CD4-positive, alpha-beta T cell treated with Interleukin-12 subunit alpha and Interleukin-12 subunit beta, for 1 hour (primary cell): Measurements from ENCODE around the gene COLEC12.

Experiments
- DNase-seq: peaks from one replicate; pipeline ENCODE4 v3.0.0-alpha.2; 2020

Gene COLEC12

DNA sequence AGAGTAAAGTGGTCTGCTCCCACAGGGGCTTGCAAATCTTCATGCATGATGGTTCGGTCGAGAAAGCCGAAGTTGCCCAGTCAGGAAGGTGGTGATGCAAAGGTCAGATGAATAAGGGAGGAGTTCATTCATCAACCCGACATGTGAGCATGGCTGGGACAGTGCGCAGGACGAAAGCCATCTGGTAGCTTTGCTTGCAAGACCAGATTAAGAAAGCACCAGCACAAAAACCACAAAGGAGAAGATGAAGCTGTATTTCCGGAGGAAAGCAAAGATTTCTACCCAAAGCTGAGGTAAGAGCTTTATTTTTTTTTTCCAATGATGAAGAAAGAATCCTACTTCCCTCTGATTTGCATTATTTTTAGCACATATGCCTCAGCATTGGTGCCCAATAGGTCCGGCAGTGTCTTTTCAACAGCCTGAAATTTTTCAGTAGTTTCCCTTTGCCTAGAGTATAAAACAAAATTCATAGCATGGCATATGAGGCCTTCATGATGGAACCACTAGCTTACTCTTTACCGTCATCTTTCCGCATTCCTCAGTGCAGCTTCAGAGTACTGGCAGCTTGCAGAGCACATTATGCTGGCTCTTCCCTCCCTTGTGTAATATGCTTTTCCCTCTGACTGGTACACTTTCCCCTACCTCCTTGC lies 120.7 kb downstream of the COLEC12 start:
- DNase-seq, result no peak

DNA sequence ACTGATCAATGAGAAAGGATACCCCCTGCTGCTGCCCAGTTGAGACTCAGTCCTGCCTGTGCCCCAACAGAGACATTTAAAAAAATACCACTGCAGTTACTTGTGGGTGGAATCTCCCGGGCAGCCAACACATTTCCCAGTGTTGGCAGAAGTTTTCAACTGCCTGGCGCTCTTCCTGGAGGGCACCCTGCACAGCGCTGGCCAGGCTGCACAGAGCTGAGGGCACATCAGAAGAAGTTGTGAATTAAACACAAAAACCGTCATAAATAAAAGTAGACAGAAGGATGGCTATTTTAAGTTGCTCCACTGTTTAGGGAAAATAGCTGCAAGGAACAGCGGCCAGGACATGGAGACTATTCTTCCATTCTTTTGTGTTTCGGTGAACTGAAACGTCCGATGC lies 122.4 kb downstream of the COLEC12 start:
- no peak for DNase-seq

DNA sequence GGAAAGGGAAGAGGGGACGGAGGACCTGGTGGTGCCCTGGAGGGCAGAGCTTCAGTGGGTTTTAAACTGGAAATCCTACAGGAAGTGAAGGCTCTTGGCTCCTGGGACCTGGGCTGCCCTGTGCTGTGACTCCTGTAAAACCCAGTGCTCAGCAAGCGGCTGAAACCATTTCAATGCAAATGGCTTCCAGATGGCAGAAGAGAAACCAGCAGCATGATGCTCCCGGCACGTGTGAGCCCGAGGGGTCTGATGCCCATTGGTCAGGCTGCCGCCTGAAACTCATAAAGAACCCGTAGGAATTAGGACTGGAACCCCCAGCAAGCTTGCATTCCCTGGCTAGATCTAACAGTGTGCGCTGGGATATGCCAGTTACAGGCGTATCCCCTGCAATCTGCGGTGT lies 123.4 kb downstream of the COLEC12 start:
- no peak for DNase-seq

DNA sequence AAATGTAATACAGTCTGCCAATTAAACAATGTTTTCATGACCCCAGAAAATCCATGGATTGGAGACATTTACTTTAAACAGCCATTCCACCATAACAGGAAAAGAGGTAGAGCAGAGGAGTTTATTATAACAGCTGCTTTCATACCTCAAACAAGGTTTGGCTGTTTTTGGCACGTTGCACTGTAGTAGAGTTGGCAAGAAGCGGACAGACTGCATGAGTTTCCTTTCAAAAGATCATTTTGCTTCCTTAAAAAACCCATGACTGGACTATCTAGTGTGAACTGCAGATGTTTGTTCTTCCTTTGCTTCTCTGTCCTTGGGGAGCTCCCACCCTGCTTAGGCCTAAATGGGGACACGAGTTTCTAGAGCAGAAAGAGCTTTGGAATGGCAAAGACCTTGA lies 124.2 kb downstream of the COLEC12 start:
- no peak for DNase-seq

DNA sequence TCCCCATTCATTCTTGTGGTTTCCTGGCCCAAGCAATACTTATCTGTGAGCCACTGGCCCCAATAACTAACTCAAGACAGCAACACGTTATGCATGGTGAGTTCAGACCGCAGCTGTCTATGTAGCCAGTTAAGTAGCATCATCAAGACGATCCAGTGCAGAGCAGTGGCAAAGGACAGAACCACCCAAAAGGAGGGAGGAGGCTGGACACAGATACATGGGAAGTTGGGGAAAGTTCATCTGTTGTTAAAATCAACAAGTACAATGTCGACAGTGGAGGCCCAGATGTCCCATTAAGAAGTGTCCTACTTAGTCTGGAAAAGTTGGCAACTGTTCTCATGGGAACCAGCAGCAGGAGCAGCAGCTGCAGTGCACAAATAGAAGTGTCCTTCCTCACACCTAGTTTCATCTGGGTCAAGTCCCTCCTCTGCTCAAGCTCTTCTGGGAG lies 125.8 kb downstream of the COLEC12 start:
- DNase-seq, result no peak

DNA sequence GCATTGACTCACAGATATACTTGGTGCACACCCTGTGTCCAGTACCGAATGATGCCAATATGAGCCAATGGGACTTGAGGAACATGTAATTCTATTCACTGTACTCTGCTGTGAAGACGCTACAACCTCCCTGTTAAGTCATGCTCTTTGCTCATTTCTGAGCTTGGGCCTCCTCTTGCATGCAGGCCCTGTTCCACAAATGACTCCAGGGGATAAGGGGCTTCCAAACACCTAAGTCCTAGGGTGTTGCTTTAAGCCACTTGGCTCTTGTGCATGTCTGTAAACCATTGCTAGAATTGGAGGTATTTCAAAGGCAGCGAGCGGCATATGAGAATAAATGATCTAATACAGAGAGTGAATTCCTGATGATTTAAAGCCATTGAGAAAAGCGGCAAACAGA lies 126.7 kb downstream of the COLEC12 start:
- DNase-seq, result no peak

DNA sequence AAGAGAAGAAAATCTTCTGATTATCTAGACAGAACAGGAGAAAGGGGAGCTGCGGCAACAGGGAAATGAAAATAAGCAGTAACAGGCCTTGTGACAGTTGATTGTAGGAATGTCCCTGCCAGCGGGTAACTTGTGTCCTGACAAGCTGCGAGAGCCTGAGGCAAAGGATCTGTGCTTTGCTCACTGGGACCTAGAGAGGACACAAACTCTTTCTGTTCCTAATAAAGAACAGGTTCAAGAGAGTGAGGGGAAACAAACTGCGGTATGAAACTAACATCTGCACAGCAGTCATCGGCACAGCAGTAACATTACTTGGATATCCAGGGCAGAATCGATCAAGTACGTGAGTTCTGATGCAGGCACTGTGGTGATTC lies 128.9 kb downstream of the COLEC12 start:
- DNase-seq, result no peak

DNA sequence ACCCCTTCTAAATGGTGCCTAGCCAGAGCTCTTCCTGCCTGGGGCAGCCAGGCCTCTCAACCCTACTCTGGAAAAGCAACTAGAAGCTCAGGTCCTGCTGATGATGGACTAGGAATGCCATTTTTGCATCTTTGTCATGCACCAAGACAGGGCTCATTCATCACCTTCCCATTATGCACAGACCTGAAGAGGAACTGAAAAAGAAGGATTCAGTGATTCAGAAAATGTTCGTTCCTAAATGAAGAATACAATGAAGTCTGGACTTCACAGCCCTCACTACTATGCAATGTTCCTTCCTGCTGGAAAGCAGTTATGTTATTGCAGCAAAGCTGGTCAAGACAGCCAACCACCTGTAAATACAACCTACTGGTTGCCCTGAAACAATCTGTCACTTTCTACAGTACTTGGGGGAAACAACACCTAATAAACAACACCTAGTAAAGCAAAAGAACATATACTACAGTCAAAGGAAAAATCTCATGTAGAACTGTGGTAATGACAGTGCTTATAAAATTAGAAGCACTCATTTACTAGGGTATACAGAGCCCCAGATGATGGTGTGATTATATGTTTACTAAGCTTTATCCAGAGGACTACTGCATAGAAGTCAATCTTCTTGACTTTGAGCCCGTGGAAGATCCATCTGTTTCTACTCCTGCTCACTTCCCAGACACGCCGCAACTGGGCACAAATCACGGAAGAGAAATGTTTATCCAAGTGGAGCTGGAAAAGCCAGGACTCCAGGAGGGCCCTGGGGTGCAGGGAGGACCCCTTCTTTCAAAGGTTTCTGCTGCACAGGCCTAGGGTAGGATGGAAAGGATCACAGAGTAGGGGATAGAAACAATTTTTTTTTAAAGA lies 129.5 kb downstream of the COLEC12 start:
- DNase-seq, result no peak

DNA sequence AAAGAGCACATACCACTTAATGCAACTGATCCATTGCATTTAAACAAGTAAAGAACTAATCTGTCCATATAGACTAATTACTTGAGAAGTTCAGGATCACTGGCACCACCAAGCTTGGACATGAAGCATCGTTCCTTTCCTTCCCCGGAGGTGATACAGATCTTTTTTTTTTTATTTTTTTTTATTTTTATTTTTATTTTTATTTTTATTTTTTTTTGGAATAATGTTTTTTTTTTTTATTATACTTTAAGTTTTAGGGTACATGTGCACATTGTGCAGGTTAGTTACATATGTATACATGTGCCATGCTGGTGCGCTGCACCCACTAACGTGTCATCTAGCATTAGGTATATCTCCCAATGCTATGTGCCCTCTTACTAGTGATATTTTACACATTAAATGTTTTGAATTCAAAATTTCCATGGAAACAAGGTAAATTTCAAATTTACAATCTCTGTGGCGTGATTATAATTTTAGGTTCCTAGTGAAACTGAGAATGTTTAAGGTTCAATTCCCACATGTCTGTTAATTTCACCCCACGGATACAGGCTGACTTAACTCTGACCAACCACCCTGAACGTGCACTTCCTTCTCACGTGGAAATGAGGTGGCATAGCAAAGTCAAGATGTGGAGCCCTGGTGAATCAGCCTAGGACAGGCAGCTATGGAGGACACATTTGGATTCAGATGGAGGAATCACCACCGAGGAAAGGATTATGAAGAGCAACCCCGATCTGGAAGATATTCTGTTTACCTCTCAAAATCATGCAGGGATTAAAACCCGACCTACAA lies 131.1 kb downstream of the COLEC12 start:
- no peak for DNase-seq

DNA sequence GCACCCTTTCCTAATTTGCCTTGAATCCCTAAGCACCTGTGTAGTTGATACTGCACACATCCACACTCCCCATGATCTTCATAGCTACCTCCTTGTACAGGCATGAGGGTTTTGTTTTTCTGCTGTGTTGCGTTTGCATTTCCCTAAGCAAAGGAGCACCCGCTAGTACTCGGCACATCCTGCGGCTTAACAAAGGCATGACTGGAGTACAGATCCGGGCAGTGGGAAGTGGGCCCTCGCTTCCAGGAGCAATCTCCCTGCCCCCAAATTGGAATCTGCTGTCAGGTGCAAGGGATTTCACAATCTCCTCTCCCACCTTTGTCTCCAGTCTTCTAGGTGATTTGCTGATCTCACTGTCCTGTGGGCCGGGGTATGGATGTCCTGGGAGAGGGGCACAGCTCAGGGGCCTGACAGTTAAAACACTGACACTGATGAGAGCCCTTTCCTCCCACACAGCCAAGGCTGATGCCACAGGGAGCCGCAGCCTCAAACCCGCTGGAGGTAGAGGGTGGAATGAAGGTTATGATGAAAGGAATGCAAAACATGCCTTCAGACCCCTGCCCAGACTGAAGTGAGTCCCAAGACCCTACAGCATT lies 133.9 kb downstream of the COLEC12 start:
- DNase-seq, result no peak

DNA sequence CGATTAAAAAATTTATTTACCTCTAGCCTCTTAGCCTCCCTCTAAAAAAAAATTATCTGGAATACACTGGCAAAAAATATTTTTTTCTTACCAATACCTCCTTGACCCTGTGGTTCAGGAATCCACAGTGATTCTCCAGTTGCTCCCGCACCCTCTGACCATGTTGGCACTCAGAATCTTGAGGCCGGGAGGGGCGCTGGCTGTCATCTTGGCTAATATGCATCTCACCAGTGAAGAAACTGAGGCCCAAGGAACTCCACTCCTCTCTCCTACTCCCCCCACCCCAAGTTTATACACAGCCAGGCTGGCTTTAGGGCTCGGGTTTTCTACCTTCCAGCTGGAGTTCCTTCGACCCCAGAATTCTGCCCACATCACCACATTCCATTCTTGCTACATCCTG lies 134.8 kb downstream of the COLEC12 start:
- DNase-seq, result no peak

DNA sequence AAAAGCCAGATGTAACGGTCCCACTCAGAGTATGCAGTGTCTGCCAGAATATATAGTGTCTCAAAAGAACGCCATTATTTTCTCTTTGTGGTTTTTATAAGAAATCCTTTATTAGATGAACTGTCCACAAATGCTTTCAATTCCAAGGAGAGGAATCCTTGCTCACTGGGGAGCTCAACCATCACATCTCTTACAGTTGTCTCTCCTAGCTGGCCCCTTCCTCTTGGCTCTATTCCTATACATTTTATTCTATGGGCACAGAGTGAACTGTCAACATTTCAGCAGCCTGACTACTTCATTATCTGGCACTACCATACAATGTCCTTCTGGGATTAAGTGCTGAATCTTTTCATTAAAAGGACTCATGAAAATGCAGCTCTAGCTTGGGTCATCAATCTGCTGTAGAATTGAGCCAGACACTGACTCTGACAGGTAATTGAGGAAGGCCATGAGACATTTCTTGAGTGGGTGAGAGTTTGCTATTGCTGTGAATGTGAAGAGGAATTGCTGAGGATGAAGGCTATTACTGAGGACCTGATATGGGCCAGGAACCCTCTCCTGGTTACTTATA lies 136.2 kb downstream of the COLEC12 start:
- DNase-seq, result no peak

DNA sequence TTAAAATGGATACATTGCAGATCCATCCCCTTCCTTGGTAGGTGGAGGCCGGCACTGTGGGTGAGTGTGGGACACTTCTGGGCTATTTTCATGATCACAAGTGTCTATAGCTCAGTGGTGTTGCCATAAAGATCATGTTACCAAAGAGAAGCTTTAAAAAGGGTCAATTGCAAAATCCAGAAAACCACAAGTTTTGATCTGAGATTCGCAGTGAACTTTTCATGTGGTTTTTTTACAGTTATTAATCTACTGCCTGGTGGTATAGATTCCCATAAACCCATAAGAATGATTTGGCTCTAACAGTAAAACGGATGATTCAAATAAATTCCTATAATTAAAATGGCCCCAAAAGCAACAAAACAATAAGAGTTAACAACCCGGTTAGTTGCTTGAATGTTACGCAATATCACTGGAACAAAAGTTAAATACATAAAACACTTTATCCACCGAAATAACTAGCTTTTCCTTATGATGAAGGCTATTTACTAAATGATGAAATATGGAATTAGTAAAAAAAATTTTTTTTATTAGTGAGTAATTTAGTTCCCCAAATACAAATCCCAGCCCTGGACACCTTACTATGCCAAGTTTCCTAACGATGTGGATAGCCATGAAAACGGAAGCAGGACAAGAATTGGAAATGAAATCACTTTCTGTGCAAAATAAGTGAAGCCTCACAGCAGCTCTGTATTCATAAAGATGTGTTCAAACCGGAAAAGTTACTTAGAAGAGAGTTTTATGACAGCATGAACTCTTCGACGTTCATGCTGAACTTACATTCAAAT lies 137.0 kb downstream of the COLEC12 start:
- DNase-seq, result no peak

DNA sequence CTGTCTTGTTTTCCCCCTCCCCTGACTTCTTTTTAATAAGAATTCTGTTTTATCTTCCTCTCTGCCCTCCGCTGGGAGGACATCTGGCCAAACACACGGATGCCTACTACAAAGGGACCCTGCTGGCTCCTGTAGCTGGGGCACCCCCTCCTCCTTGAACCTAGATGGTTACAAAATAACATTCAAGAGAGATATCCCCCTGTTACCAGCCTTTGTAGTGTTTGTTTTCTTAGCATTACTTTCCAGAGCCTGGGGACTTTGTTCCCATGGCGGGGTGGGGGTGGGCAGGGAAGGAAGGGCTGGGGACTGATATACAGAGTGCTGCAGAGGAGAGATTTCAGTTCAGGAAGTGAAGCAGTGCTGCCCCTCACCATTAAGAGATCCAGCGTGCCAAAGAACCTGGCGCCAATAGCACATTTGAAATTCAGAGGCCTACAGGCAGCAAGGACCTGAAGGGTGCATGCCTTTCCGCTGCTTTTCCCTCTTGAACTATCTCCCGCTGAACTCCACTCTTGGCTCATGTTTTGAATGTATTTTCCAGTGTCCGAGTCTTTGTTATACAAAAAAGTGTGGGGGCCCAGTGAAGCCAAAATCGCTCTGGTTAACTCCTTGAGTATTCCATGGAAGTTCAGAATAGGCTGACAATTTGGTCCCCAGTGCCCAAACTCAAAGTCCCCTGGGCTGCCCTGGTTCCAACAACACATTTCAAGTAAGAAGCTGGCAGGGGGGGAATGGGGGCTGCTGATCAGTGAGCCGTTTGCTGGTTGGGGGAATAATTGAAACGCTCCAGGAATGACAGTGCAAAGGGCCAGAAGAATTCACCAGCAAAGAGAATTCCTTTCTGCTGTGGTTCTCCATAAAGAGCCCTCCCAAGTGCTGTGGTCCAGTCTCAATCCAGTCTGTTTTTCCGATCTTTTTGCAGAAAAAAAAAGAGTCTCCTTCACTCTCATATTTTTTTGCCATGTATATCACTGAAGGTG lies 137.9 kb downstream of the COLEC12 start:
- DNase-seq, result no peak

DNA sequence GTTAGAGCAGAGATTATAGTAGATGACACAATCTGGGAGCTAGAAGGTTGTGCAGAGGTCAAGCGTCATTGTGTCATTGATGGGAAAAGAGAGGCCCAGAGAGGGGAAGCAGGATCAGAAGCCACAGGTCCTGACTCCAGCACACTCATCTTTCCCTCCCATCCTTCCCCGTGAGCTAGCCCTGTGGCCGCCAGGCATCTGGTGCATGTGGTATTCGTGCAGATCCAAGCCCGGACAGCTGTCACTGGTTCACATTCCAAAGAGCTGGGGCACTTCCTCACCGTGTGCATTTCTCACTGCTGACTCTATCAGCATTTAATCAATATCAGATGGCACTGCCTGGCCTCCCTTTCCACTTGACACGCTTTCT lies 138.6 kb downstream of the COLEC12 start:
- no peak for DNase-seq

DNA sequence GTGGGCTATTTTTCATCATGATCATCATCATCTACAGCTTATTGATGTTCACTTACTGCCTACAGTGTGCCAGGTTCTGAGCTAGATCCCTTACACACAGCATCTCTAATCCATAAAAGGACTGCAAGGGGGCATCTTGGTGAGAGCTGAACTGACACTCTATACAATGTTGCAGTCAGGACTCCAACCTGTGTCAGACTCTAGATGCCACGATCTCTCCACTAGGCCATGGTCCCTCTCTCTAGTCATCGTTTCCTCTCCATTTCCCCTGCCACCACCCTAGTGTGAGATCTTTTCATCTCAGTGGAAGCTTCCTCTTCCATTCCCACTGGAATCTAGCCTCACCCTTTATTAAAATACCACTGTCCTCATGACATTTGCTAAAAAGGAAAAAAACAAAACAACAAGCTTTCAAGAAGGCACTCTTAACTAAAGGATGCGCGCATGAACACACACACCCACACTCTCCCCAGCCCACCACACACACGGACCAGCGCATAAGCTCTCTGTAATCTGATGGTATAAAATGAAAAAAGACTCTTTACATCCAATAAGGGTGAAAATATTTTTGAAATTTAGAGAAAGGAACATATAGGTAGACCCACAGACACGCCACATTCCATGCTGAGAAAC lies 139.3 kb downstream of the COLEC12 start:
- DNase-seq, result no peak

DNA sequence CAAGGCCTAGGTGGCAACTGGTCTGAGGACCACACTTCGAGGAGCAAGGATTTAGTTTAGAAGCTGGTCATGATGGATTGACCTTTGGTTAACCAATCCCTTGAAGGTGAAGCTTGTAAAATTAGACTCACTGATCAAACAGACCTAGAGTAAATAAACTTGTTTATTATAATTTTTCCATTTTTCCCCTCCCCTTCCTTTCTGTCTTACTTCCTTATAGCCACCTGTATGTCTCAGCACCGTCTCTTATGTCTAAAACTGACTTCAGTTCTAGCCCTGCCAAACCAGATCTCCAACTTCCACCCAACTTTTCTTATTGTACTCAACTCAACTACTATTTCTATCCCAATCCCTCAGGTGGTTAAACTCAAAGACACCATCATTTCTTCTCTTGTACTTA lies 139.8 kb downstream of the COLEC12 start:
- no peak for DNase-seq

DNA sequence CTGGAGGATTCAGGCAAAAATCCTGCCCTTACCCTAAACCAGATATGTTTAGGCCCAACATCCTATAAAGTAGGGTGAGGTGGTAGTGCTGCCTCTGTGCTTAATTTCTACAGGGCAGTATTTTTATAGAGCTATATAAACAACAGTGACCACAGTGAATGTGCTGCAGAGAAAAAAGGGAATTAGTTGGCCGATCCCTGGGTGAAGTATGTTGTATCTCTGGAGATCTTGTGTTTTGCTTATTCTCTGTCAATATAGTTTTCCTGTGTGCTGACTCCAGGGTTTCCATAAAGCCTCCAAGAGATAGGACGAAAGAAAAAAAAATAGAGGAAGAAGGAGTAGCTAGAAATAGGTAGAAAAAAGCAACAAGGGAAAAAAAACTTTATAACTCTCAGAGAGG lies 143.7 kb downstream of the COLEC12 start:
- no peak for DNase-seq

DNA sequence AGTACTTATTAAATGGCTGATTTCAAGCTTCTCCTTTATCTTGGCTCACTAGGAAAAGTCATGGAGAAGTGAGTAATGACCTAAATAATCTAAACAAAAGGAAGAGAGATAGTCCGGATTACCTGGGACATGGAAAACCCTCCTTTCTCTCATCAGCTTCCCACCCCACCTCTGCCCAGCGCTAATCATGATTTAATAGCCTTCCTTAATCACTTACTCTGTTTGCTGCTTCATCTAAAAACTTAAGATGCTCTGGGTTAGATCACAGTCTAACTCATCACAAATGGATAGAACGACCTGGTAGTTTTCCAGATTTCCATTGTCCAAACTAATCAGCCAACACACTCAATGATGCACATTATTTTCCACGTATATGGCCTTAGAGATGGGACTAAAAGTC lies 144.8 kb downstream of the COLEC12 start:
- DNase-seq, result no peak

DNA sequence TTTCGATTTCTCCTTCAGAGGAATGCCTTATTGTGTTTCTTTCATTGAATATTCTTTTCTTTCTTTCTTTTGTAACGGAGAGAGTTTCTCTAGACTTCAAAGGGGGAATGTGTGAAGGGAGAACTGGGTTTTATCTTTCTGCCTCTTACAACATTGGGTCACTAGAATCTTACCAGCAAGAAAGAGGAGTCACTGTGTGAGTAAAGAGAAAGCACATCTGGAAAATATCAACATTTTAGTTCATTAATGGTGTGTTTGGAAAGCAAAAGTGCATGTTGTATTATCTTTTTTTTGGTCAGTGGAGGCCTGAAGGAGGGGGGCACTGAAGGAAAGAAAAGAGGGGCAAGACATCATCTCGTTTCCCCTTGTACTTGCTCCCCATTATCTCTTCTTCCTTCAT lies 146.0 kb downstream of the COLEC12 start:
- DNase-seq, result no peak

DNA sequence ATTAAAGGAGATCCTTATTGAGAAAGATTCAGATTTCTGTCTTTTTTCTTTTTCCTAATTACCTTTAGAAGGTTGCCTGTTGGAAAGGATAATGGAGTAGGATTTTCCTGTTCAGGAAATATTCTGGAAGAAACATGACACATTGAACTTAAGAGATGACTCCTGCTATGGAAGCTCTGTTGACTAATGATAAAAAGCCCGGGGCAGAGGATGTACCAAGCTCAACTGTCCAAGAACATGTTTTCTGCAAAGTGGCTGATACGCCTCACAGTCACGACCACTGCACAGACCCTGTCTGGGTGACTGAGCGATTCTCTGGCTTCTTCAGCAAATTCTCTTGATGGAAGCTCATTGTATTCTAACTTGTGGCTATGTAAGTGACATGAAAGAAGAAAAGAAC lies 146.5 kb downstream of the COLEC12 start:
- DNase-seq, result no peak
